GM19099 (cell line): ENCODE data around the gene IL17RB.

Source experiments
- POLR2A ChIP-seq: IDR thresholded peaks from 3 replicates; pipeline ENCODE4 v1.6.1; 2011; ENCODE audit warnings: low read depth; ENCODE audit not compliant: insufficient read length; ENCODE audit errors: extremely low read depth

Gene IL17RB

GRCh38 chr3:53891497-53892285, 45.3 kb downstream of the IL17RB start, which contains the start of gene SELENOK:
SELENOK (minus strand) TSS chr3:53891859.
- peak; percentile 91 for TF ChIP-seq POLR2A

- TF ChIP-seq POLR2A = no peak
Measured at GRCh38 chr3:53892286-53892637, 45.9 kb downstream of the IL17RB start.

- TF ChIP-seq POLR2A = no peak
Measured at GRCh38 chr3:53899750-53900149, 53.4 kb downstream of the IL17RB start.

GRCh38 chr3:53900666-53901331, 54.4 kb downstream of the IL17RB start:
- TF ChIP-seq POLR2A = no peak

GRCh38 chr3:53902067-53902466, 55.7 kb downstream of the IL17RB start:
- TF ChIP-seq POLR2A = no peak

- no peak for TF ChIP-seq POLR2A
Measured at GRCh38 chr3:53902711-53903110, 56.3 kb downstream of the IL17RB start.

- TF ChIP-seq POLR2A = no peak
Measured at GRCh38 chr3:53913401-53913800, 67.0 kb downstream of the IL17RB start.
